ENCODE data around the gene MSI2.

DNA sequence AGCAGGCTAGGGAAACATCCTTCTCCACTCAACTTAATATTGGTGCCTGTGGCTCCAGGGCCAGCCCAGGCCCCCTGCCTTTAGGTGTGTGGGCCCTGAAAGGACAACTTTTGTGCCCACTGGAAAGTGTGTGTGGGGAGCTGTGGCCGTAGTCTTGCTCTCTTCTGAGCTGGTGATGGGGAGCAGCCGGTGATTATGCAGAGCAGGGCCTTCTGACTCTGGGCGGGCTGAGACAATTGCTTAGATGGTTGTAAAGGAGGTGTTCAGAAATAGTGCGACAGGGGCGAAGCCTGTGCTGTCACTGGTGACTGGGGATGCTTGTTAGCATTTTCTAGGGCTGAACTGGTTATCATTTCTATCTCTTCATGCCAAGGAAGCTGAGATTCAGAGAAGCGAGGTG lies 62.6 kb downstream of the MSI2 start:
- TF ChIP-seq, protein P1, sequence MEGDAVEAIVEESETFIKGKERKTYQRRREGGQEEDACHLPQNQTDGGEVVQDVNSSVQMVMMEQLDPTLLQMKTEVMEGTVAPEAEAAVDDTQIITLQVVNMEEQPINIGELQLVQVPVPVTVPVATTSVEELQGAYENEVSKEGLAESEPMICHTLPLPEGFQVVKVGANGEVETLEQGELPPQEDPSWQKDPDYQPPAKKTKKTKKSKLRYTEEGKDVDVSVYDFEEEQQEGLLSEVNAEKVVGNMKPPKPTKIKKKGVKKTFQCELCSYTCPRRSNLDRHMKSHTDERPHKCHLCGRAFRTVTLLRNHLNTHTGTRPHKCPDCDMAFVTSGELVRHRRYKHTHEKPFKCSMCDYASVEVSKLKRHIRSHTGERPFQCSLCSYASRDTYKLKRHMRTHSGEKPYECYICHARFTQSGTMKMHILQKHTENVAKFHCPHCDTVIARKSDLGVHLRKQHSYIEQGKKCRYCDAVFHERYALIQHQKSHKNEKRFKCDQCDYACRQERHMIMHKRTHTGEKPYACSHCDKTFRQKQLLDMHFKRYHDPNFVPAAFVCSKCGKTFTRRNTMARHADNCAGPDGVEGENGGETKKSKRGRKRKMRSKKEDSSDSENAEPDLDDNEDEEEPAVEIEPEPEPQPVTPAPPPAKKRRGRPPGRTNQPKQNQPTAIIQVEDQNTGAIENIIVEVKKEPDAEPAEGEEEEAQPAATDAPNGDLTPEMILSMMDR (IDR thresholded peaks at IDR 0.05; ENCODE audit: extremely low read depth in 1 of 2, insufficient read depth in 1 of 2, low read depth in 1 of 2, low read length in 2 of 2) = no peak
- TF ChIP-seq JUN (IDR thresholded peaks at IDR 0.05; ENCODE audit: borderline replicate concordance, insufficient read depth, insufficient read length, low read depth) (no peak), EZH2 (IDR thresholded peaks at IDR 0.05; ENCODE audit: borderline replicate concordance, low read depth, low read length, severe bottlenecking) (no peak), POLR2A (IDR thresholded peaks at IDR 0.05; ENCODE audit: low read depth, low read length) (no peak), POLR2AphosphoS5 (IDR thresholded peaks at IDR 0.05; ENCODE audit: insufficient read depth, low read depth, low read length) (no peak), GATA2 (IDR thresholded peaks at IDR 0.05; ENCODE audit: insufficient read depth, insufficient read length, low read depth, low read length) (no peak)
- TF ChIP-seq, protein P2, sequence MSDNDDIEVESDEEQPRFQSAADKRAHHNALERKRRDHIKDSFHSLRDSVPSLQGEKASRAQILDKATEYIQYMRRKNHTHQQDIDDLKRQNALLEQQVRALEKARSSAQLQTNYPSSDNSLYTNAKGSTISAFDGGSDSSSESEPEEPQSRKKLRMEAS (IDR thresholded peaks at IDR 0.05; ENCODE audit: insufficient read depth, insufficient read length) = no peak

Data from endothelial cell of umbilical vein (primary cell).